GM19099 (cell line): ENCODE measurements around the gene ALDH1A3.

Experiments used
- POLR2A ChIP-seq: IDR thresholded peaks from 3 replicates; pipeline ENCODE4 v1.6.1; 2011; ENCODE audit warnings: low read depth; ENCODE audit not compliant: insufficient read length; ENCODE audit errors: extremely low read depth

Gene ALDH1A3

DNA sequence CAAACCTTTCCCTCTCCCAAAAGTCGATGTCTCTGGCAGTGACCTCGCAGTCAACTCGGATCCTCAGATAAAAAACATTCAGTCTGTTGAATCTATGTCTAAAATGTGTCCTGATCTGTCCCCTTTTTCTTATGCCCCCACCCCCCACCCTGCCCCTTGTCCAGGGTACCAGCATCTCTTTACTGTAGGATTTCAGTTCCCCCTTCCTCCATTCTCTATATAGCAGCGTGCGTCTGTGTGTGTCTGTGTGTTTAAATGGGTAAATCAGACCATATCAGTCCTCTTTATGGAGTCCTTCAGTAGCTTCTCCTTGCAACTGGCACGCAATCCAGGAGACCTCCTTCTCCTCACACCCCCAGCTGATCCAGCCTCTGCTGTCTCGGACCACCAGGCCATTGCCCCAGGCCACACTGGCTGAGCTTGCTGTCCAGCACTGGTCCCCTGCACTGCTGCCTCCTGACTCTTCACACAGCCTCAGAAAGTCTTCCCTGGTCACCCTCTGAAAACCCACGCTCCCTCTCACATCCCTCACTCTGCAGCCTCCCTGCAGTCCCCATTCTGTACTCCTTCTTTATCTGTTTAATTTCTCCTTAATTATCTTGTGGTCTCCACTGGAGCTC is 41.0 kb downstream of the ALDH1A3 start:
- TF ChIP-seq POLR2A = no peak

GRCh38 chr15:100922192-100923040 is 42.8 kb downstream of the ALDH1A3 start:
- TF ChIP-seq POLR2A = no peak

- no peak for TF ChIP-seq POLR2A
These were observed 43.4 kb downstream of the ALDH1A3 start for GRCh38 chr15:100923076-100923475.

GRCh38 chr15:100923902-100924301 is 44.3 kb downstream of the ALDH1A3 start:
- TF ChIP-seq POLR2A = no peak

- no peak for TF ChIP-seq POLR2A
These were observed 44.8 kb downstream of the ALDH1A3 start for GRCh38 chr15:100924436-100924835.

- no peak for TF ChIP-seq POLR2A
These were observed 45.8 kb downstream of the ALDH1A3 start for GRCh38 chr15:100925480-100925879.

DNA sequence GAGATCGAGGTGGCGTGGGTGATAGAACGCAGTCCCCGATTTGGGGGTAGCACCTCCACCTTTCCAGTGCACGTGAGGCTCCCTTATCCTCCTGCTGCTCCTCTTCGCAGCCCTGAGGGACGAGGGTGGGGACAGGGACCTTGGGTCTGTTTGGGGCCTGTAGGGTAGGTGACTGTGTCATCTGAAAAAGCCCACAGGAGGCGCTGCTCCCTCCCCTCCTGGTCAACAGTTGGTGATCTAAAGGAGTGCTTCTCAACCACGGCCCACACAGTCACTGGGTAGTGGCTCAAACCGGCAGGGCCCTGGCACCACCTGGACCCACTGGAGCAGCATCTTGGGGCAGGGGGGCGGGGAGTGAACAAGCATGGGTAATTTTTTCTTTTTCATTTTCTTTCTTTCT is 46.6 kb downstream of the ALDH1A3 start:
- TF ChIP-seq POLR2A = no peak

GRCh38 chr15:100926971-100927756 is 47.5 kb downstream of the ALDH1A3 start:
- TF ChIP-seq POLR2A = no peak

DNA sequence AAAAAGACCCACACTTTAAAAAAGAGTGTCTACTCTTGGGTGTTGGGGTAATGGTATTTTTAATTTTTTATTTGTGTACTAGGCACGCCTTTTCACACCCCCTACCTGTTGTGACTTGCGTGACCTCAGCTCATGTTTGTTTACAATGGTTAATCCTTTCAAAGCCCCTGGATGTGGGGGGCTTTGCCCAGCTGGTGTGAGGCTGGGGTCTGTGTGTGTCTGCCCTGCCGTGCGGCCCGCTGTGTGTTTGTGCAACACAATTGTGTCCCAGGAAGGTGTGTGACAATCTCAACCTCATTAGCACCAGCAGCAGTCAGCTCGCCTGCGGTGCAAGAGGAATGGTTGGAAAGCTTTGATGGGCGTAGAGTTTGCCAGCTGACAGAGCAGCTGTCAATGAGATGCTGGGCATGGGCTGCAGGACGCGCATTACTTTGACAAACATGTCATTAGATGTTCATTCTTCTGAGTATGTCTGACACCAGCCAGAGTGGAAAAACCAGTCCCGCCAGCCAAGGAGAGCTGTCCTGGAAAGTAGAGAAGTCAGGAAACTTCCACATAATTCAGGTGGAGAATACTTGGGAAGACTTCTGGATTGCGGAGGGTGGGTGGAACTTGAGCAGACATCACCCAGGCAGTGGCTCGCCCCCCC is 49.1 kb downstream of the ALDH1A3 start:
- TF ChIP-seq POLR2A = no peak

DNA sequence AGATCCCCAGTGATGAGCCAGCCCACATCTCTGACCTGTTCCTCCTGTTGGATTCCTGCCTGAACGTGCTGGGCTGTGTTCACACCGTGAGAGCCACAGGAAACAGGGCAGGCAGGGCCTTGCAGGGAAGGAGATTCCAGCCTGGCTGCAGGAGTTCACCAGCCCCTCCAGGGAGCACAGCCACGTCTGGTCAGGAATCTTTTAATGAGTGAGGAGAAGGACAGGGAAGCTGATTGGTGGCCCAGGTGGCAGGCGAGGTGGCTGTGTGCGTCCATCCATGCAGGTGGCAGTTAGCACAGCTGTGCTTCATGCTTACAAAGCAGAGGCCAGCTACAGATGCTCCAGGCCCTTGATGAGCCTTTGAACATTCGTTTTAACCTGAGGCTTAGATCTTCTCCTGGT is 50.0 kb downstream of the ALDH1A3 start:
- no peak for TF ChIP-seq POLR2A

DNA sequence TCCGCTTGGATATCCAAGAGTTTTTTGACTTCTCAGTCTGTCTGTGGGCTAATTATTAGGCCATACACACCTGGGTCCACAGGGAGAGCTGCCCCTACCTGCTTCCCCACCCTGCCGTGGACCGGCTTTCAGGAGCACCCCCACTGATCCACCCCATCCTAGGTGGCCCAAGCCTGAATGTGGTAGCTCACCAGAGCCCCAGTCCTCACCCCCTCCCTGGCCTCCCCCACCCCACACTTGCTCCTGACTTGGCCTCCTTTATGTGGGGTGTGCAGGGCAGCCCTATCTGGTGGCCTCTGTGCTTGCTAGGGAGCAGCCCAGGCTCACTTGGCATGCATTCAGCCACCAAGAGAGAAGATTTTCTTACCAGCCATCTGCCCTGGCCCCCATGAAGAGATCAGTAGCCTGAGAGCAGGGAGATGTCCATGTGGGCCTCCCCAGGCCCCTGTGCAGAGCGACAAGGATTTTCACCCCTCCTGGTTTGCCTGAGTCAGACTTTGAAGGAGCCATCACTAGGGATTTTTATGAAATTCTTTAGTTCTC is 50.7 kb downstream of the ALDH1A3 start:
- no peak for TF ChIP-seq POLR2A

- TF ChIP-seq POLR2A = no peak
These were observed 51.7 kb downstream of the ALDH1A3 start for GRCh38 chr15:100931143-100931890.

DNA sequence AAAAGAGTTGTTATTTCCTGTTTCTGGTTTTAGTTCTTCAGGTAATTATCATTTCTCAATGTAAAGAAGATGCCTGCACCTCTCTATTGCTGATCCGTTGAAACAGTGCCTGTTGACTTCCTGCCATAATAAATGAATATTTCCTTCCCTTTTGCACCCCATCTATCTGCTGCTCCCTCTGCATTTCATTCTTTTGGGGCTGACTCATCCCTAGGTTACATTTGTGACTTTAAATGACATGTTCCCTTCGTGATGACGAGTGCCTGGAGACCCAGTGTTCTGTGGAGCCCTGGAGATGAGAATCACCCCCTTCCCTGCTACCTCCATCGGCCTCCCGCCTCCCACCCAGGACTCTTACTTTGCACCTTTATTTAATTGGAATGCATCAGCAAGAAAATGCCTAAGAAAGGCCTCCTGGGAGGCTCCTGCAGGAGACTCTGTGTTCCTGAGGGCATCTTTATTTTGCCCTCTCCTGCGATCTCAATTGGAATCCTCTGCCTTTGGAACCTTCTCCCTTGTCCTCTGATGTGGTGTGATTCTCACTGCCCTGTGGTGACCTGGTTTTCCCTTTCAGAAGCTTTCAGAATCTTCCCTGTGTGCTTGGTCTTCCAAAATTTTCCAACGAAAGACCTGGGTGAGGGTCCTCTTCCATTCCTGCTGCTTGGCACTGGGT is 53.2 kb downstream of the ALDH1A3 start:
- no peak for TF ChIP-seq POLR2A

DNA sequence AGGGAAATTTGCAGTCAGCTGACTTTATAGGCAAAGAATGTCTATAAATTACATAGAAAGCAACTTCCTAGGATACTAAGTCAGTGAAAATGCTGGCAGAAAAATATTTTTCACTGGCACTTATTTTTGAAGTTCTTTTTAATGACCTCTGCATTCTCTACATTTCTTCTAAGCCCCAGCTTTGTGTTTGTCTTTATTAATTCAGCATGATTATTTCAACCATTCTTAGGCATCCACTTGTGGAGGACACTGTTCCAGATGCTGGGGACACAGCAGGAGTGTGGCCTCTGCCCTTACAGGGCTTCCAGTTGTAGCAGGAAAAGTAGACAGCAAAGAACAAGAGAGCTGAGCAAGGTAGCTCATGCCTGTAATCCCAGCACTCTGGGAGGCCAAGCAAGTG is 54.5 kb downstream of the ALDH1A3 start:
- TF ChIP-seq POLR2A = no peak

- TF ChIP-seq POLR2A = no peak
These were observed 55.1 kb downstream of the ALDH1A3 start for GRCh38 chr15:100934726-100935125.
